ENCODE data around the gene COPS6.

Gene COPS6

GRCh38 chr7:100098913-100099312 lies 10.1 kb downstream of the COPS6 start:
- TF ChIP-seq CTCF (IDR thresholded peaks at IDR 0.05; ENCODE audit: borderline replicate concordance, control extremely low read depth, extremely low read depth, insufficient read depth, missing control alignments), result no peak
- in situ Hi-C loops (cut with MboI; ENCODE audit: low sequenced_read_pairs, unreplicated experiment), result no loop called here
- no peak for DNase-seq (ENCODE audit: low spot score)

GRCh38 chr7:100099452-100099851 lies 10.7 kb downstream of the COPS6 start:
- DNase-seq (ENCODE audit: low spot score), result no peak
- TF ChIP-seq CTCF (IDR thresholded peaks at IDR 0.05; ENCODE audit: borderline replicate concordance, control extremely low read depth, extremely low read depth, insufficient read depth, missing control alignments), result no peak
- in situ Hi-C loops (cut with MboI; ENCODE audit: low sequenced_read_pairs, unreplicated experiment), result no loop called here

GRCh38 chr7:100100420-100101015 lies 11.7 kb downstream of the COPS6 start:
- in situ Hi-C loops (cut with MboI; ENCODE audit: low sequenced_read_pairs, unreplicated experiment), result no loop called here
- DNase-seq (ENCODE audit: low spot score), result peak; percentile 94
- no peak for TF ChIP-seq CTCF (IDR thresholded peaks at IDR 0.05; ENCODE audit: borderline replicate concordance, control extremely low read depth, extremely low read depth, insufficient read depth, missing control alignments)

GRCh38 chr7:100101016-100101862 lies 12.5 kb downstream of the COPS6 start, which contains the start of the genes AP4M1 and MCM7:
Gene AP4M1 (plus strand): TSS chr7:100101643. CDS start chr7:100101715, 72 bp downstream.
Gene MCM7 (minus strand): TSS chr7:100101397. CDS start chr7:100101294, 103 bp downstream.
- TF ChIP-seq CTCF (IDR thresholded peaks at IDR 0.05; ENCODE audit: borderline replicate concordance, control extremely low read depth, extremely low read depth, insufficient read depth, missing control alignments), result no peak
- peak; percentile 99 for DNase-seq (ENCODE audit: low spot score)
- in situ Hi-C loops (cut with MboI; ENCODE audit: low sequenced_read_pairs, unreplicated experiment), result no loop called here

GRCh38 chr7:100102950-100103840 lies 14.4 kb downstream of the COPS6 start:
- no peak for DNase-seq (ENCODE audit: low spot score)
- no peak for TF ChIP-seq CTCF (IDR thresholded peaks at IDR 0.05; ENCODE audit: borderline replicate concordance, control extremely low read depth, extremely low read depth, insufficient read depth, missing control alignments)
- in situ Hi-C loops (cut with MboI; ENCODE audit: low sequenced_read_pairs, unreplicated experiment), result no loop called here

- DNase-seq (ENCODE audit: low spot score), result no peak
- in situ Hi-C loops (cut with MboI; ENCODE audit: low sequenced_read_pairs, unreplicated experiment), result no loop called here
- no peak for TF ChIP-seq CTCF (IDR thresholded peaks at IDR 0.05; ENCODE audit: borderline replicate concordance, control extremely low read depth, extremely low read depth, insufficient read depth, missing control alignments)
These were observed 16.8 kb downstream of the COPS6 start for GRCh38 chr7:100105534-100105933.

Data from GM13976 (cell line).